ENCODE measurements around the gene SEC14L2. TPM values are rescaled to one million over a fixed set of nuclear protein-coding genes. Genes with fewer than 3 reads are reported as not detected.

The SEC14L2 gene
- total RNA-seq, 1 donor from 2014 or later = 5.7 TPM

DNA sequence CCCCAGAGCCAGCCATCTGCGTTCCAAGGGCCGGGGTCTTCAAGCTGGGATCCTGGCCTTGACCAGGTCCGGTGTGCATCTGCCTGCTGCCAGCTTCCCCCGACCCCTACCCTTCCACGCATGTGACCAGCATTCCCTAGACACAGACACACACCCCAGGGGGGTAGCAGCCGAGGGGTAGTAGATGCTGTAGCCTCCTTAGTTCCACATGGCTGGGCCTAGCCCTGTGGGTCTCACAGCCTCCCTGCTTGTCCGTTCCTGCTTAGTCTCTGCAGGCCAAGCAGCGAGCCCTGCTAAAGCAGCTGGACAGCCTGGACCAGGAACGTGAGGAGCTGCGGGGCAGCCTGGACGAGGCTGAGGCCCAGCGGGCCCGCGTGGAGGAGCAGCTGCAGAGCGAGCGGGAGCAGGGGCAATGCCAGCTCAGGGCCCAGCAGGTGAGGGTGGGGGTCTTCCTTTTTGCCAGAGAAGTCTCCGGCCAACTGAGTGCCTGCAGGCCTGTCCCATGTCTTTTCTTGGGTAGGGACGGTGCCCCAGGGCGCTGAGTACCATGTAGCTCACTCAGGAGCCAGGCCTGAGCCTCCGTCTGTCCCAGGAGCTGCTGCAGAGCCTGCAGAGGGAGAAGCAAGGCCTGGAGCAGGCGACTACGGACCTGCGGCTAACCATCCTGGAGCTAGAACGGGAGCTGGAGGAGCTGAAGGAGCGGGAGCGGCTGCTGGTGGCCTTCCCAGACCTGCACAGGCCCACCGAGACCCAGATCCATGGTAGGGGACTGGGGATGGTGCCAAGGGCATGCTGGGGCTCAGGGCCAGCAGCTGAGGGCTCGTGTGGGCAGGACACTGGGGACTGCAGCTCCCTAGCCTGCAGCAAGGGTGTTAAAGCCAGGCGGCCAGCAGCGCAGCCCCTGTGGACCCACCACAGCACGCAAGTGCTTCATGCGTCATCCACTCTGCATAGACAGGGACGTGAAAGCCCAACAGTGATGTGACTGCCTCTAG is 23.2 kb upstream of the SEC14L2 start:
- Histone ChIP-seq H3K4me3 (no peak overlapping the region), H3K4me1 (no peaks in the 10 kb centered on the region), H3K4me2 (no peak overlapping the region), H3K36me3 (no peaks in the 10 kb centered on the region), H3F3A (ENCODE audit: low read depth) (no peaks in the 10 kb centered on the region), H3K9ac (peak overlapping the region; percentile 55), H3K27ac (no peak overlapping the region), H2AFZ (replicated peaks) (no peak overlapping the region), H4K20me1 (ENCODE audit: low read depth) (no peaks in the 10 kb centered on the region), H3K9me3 (ENCODE audit: low read depth) (no peaks in the 10 kb centered on the region), H3K27me3 (no peaks in the 10 kb centered on the region), H3K79me2 (ENCODE audit: low read depth) (no peaks in the 10 kb centered on the region)
- H3K9me3 Mint-ChIP-seq = no peaks in the 10 kb centered on the region
- no peak overlapping the region for H3K27ac Mint-ChIP-seq
- peaks cover 10% of the 10 kb centered on the region for H3K27me3 Mint-ChIP-seq (ENCODE audit: insufficient read depth, low read depth)
- TF ChIP-seq EZH2 (IDR thresholded peaks at IDR 0.05) = no peak
- no peak for TF ChIP-seq EZH2phosphoT487 (IDR thresholded peaks at IDR 0.05)
- TF ChIP-seq, protein P1, sequence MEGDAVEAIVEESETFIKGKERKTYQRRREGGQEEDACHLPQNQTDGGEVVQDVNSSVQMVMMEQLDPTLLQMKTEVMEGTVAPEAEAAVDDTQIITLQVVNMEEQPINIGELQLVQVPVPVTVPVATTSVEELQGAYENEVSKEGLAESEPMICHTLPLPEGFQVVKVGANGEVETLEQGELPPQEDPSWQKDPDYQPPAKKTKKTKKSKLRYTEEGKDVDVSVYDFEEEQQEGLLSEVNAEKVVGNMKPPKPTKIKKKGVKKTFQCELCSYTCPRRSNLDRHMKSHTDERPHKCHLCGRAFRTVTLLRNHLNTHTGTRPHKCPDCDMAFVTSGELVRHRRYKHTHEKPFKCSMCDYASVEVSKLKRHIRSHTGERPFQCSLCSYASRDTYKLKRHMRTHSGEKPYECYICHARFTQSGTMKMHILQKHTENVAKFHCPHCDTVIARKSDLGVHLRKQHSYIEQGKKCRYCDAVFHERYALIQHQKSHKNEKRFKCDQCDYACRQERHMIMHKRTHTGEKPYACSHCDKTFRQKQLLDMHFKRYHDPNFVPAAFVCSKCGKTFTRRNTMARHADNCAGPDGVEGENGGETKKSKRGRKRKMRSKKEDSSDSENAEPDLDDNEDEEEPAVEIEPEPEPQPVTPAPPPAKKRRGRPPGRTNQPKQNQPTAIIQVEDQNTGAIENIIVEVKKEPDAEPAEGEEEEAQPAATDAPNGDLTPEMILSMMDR (IDR thresholded peaks at IDR 0.05) = no peak
- H3K4me1 Mint-ChIP-seq = peaks cover 13% of the 10 kb centered on the region
- no peak overlapping the region for H3K4me3 Mint-ChIP-seq
- DNase-seq (ENCODE audit: low spot score) = peak; percentile 27
- H3K36me3 Mint-ChIP-seq = peaks cover 10% of the 10 kb centered on the region

DNA sequence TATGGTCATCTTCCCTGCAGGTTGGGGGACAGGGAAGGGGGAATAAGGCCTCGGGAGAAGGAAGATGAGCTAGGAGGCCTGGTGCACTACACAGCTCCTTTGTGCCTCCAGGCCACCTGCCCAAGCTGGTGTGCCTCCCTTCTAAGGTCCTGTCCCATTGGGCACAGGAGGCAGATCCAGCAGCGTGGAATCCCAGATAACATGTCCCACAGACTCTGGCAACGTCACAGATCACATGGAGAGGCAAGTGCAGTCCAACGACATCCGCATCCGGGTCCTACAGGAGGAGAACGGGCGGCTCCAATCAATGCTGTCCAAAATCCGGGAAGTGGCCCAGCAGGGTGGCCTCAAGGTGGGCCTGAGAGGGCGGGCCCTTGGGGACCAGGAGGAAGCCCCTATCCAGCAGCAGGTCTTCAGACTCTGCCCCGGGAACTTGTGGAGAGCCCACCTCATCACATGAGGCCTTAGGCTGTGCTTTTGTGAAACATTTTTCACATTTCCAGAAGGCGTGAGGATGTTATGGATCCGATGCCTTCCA is 21.4 kb upstream of the SEC14L2 start:
- Histone ChIP-seq H3K9ac (no peak overlapping the region), H3K27ac (no peak overlapping the region), H3F3A (ENCODE audit: low read depth) (no peaks in the 10 kb centered on the region), H3K36me3 (no peaks in the 10 kb centered on the region), H2AFZ (replicated peaks) (no peak overlapping the region), H3K79me2 (ENCODE audit: low read depth) (no peaks in the 10 kb centered on the region), H3K27me3 (no peaks in the 10 kb centered on the region), H3K4me3 (no peak overlapping the region), H4K20me1 (ENCODE audit: low read depth) (no peaks in the 10 kb centered on the region), H3K4me2 (no peak overlapping the region), H3K9me3 (ENCODE audit: low read depth) (no peaks in the 10 kb centered on the region), H3K4me1 (no peaks in the 10 kb centered on the region)
- Mint-ChIP-seq H3K4me1 (peaks cover 9% of the 10 kb centered on the region), H3K36me3 (peaks cover 13% of the 10 kb centered on the region), H3K27ac (no peak overlapping the region), H3K9me3 (no peaks in the 10 kb centered on the region), H3K4me3 (no peak overlapping the region), H3K27me3 (ENCODE audit: insufficient read depth, low read depth) (peaks cover 10% of the 10 kb centered on the region)
- TF ChIP-seq EZH2 (IDR thresholded peaks at IDR 0.05) = no peak
- no peak for TF ChIP-seq EZH2phosphoT487 (IDR thresholded peaks at IDR 0.05)
- TF ChIP-seq, protein P1 (IDR thresholded peaks at IDR 0.05) = no peak
- DNase-seq (ENCODE audit: low spot score) = no peak

DNA sequence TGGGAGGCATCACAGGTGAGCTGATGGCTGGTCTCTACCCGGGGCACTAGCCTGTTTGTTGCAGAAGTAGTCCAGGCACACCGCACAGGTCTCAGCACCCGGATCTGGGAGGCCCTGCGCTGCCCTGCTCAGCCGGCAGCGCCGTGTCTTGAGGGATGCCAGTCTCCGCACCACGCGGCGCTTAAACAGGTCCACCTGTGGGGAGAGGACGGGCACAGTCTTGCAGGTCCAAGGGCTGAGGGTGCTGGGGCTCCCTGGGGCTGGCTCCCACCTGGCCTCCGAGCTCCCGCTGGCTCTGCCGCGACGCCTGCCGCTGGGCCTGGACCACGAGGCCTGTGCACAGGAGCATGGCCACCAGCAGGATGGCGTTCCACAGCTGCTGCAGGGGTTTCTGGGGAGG is 16.8 kb upstream of the SEC14L2 start:
- Histone ChIP-seq H3K4me1 (no peaks in the 10 kb centered on the region), H4K20me1 (ENCODE audit: low read depth) (no peaks in the 10 kb centered on the region), H3K4me2 (no peak overlapping the region), H3K9ac (no peak overlapping the region), H3K4me3 (no peak overlapping the region), H3K9me3 (ENCODE audit: low read depth) (no peaks in the 10 kb centered on the region), H3K36me3 (no peaks in the 10 kb centered on the region), H3K27ac (no peak overlapping the region), H2AFZ (replicated peaks) (no peak overlapping the region), H3F3A (ENCODE audit: low read depth) (no peaks in the 10 kb centered on the region), H3K27me3 (no peaks in the 10 kb centered on the region), H3K79me2 (ENCODE audit: low read depth) (no peaks in the 10 kb centered on the region)
- TF ChIP-seq EZH2phosphoT487 (IDR thresholded peaks at IDR 0.05) (no peak), EZH2 (IDR thresholded peaks at IDR 0.05) (no peak)
- TF ChIP-seq, protein P1 (IDR thresholded peaks at IDR 0.05) = no peak
- H3K27ac Mint-ChIP-seq = no peak overlapping the region
- peaks cover 2% of the 10 kb centered on the region for H3K4me1 Mint-ChIP-seq
- peaks cover 7% of the 10 kb centered on the region for H3K27me3 Mint-ChIP-seq (ENCODE audit: insufficient read depth, low read depth)
- H3K4me3 Mint-ChIP-seq = no peak overlapping the region
- peaks cover 16% of the 10 kb centered on the region for H3K36me3 Mint-ChIP-seq
- no peak for DNase-seq (ENCODE audit: low spot score)
- no peaks in the 10 kb centered on the region for H3K9me3 Mint-ChIP-seq
